Measurements from ENCODE around the gene UBE2I.

UBE2I gene

DNA sequence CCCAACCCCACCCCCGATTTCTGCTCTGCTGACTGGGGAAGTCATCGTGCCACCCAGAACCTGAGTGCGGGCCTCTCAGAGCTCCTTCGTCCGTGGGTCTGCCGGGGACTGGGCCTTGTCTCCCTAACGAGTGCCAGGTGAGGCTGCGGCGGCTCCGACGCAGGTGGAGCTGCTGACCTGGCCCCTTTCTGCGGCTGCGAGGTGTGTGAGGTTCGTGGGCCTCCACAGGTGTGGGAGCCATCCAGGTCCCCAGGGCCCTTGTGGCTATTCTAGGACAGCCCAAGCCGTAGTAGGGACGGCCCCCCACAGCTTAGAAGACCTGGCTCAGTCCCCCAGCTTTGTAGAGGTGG, 3.0 kb downstream of the UBE2I start:
- DNase-seq (ENCODE audit: low read depth in 1 of 2, low spot score in 1 of 2): no peak

DNA sequence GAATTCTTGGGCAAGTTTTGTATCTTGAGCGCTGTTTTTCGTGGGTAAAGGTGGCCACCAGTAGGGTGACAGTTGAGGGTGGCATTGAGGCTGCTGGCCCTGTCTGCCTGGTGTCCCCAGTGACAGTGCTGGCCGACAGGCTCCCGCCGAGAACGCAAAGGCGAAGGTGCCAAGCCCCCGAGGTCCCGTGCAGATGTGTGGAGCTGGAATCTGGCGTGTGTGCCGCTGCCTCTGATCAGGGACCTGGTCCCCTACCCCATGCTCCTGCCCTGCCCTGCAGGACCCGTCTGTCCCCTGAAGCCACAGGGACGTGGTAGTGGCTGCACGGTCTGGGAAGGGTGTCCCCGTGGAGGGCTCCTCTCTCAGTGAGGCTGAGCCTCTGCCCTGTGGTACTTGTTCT, 3.5 kb downstream of the UBE2I start:
- no peak for DNase-seq (ENCODE audit: low read depth in 1 of 2, low spot score in 1 of 2)

DNA sequence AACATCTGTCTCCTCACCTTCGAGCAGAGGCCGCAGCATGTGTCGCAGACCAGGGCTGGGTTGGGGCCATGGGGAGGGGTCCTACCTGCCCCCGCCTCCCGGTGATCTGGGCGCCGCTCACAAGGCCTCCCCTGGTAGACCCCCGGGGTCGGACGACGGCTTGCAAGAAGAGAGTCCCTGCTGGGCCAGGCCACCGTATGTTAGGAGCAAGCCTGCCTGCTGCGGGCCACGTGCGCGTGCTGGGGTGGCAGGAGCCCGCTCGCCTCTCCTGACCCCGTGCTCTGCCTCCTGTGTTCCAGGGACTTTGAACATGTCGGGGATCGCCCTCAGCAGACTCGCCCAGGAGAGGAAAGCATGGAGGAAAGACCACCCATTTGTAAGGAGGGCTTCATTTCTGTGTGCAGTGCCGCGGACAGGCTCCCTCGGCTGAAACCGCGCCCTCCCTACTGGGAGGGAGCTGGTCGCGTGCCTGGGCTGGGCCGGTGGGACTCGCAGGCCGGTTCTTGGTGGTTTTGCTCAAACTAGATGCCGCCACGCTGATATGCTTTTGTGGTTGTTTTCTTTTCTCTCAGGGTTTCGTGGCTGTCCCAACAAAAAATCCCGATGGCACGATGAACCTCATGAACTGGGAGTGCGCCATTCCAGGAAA, 4.4 kb downstream of the UBE2I start:
- DNase-seq (ENCODE audit: low read depth in 1 of 2, low spot score in 1 of 2): no peak

DNA sequence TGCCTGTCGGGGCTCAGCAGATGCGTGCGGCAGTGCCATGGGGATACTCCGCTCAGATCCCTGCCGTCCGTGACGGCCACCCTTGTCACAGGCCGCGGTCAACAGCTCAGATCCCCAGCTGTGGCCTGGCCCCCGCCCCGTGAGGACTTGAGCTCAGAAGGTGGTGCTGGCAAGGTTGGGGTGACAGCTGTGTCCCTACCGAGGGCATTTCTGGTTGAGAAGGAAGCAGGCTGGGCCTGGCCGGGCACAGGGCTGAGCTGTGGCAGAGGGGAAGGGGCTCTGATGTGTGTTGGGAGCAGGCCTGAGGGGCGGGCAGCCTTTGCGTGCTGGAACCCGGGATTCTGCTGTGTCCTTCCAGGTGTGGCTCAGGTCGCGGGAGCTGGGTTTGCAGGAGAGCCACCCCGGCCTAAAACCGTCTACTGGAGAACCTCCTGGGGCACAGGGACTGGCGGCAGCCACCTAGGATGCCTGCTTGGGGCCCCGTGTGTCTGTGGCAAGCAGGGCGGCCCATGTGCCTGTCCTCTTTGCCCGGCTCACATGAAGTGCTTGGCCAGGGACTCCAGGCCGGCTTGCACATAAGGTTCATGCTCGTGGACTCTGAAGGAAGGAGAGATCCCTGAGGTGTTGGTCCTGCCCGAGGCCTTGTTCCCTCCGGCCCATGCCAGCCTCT, 5.1 kb downstream of the UBE2I start:
- no peak for DNase-seq (ENCODE audit: low read depth in 1 of 2, low spot score in 1 of 2)

DNA sequence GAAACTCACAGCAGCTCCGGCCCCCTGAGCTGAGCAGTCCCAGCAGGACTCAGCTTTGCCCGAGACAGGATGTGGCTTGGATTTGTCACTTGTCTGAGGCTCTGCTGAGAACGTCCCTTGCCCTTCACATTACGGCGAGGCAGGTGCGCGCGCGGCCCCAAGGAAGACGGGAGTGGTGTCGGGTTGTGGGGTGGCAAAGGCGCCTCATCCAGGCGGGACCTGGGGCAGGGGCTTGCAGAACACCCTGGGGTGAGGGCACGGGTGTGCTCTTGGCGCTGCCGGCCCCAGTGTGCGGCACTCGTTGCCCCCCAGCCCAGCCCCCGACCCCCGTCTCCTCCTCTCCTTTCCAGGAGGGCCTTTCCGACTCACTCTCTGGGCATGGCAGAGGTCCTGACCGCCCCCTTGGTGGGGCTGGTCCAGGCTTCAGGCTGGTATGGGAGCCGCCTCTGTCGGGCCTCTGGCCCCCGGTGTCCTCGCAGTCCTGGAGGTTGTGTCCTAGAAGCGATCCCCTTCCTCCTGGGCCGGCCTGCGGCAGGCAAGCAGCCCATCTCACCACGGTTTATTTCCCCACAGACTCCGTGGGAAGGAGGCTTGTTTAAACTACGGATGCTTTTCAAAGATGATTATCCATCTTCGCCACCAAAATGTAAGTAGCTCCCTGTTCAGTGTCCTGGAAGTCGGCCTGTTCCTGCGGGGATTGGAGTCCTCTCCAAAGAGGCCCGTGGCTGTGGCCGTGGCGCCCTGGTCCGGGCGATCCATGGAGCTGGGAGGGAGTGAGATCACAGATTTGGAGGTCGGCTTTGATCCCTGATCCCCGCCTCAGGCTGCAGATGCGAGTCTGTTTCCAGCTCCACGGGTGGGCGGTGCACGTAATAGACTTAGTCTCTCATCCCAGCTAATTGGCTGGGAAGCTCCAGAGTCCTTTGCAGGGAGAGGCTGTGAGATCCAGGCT, 5.9 kb downstream of the UBE2I start:
- DNase-seq (ENCODE audit: low read depth in 1 of 2, low spot score in 1 of 2): no peak

DNA sequence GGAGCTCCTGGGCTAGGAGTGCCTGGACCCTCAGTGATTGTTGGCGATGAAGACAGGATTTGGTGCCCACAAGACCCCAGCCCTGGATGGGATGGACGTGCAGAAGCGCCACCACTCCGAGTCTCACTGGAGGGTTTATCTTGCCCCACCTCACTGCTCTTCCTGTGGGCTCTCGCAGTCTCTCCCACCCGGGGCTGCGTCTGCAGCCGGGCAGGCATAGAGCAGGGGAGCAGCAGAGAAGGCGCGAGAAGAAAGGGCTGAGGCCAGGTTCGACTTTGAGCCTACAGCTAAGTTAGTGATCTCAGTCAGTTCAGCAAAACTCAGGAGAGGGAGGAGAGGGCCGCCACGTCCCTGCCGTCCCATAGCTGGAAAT, 6.6 kb downstream of the UBE2I start:
- DNase-seq (ENCODE audit: low read depth in 1 of 2, low spot score in 1 of 2): no peak

DNA sequence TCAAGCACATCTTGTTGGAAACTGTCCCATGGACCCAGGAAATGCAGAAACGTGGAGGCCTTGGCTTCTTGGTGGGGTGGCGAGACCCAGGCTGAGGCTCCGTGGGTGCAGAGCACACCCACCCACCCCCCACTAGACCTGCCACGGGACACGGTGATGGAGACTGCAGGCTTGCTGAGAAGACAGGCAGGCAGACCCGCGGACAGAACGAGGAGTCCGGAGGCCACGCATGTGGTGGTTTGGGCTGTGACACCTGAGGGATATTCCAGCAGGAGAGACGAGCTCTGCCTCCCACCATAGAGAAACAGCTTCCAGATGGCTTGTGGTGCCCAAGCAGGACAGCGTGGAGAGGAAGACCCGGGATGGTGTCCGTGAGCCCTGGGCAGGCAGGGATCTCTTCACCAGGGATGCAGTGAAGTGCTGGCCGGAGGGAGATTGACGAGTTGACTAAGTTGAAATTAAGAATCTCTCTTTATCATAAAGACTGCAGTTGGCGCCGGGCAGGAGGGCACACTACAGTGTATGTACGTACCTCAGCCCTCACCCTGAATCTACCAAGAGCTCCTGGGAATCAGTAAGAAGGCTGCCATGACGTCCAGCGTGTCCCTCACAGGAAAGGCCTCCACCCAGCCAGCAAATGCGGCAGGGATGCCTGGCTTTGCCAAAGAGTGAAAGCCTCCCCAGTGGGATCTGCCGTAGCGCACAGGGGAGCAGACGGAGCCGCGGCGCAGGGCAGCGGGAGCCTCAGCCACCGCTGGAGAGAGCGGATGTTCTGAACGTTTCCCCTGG, 8.2 kb downstream of the UBE2I start:
- no peak for DNase-seq (ENCODE audit: low read depth in 1 of 2, low spot score in 1 of 2)

DNA sequence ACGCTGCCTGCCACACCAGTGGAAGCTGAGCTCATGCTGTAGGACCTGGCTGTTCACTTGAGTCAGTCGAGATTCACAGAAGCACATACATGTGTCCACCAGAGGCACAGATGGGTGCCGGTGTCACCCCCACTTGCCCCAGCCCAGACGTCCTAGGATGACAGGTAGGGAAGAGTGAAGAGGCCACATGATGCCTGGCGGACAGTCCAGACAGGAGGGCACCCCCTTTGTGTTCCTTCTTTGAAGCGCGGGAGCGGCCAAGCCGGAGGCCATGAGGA, 8.8 kb downstream of the UBE2I start:
- no peak for DNase-seq (ENCODE audit: low read depth in 1 of 2, low spot score in 1 of 2)

DNA sequence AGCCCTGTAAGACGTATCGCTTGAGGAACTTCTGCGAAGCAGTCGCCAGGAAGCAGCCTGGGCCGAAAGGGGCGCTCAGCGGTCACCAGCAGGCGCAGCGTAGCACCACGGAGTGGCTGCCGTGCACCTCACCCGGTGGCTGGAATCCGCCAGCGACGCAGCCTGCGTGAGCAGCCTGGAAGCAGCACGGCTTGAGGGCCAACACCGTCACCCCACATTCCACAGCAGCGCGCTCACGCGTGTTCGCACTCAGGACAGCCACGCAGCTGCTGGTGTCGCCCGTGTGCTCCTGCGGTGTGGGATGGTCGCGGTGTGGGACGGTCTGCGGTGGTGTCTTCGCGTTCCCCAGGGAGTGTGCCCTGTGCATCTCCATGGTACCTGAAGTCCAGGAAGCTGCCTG, 9.6 kb downstream of the UBE2I start:
- no peak for DNase-seq (ENCODE audit: low read depth in 1 of 2, low spot score in 1 of 2)

DNA sequence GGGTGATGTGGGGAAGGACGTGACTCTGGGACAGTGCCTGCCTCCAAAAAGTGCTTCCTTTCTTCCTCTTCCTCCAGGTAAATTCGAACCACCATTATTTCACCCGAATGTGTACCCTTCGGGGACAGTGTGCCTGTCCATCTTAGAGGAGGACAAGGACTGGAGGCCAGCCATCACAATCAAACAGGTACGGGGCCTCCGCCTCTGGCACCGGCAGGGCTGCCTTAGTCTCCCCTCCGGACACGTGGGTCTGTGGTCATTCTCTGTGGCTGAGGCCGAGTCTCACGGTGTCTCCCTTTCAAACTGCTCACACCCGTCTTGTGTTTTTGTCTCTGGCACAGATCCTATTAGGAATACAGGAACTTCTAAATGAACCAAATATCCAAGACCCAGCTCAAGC, 10.7 kb downstream of the UBE2I start:
- no peak for DNase-seq (ENCODE audit: low read depth in 1 of 2, low spot score in 1 of 2)

DNA sequence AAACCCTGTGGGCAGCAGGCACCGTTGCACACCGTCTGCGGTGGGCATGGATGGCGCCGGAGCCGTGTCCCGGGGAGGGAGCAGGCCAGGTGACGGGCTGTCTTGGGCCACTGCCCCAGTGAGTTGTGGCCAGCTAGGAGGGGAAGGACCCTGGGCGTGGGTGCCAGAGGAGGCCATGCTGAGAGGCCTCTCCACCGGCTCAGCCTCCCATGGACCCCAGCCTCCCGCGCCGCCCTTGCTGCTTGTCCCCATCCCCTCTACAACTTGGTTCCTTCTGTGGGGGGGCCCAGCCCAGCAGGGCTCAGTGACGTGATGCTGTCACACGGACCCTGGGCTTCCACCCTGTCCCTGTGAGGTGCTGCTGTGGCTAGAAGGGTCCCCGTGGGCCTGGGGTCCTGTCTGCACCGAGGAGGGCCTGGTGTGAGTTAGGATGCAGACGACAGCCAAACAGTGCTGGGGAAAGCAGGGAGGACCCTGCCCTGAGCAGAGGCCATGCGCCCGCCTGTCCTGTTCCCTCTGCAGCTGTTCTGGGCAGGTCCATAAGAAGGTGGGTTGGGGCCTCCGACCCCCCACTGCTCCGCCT, 11.3 kb downstream of the UBE2I start:
- no peak for DNase-seq (ENCODE audit: low read depth in 1 of 2, low spot score in 1 of 2)

DNA sequence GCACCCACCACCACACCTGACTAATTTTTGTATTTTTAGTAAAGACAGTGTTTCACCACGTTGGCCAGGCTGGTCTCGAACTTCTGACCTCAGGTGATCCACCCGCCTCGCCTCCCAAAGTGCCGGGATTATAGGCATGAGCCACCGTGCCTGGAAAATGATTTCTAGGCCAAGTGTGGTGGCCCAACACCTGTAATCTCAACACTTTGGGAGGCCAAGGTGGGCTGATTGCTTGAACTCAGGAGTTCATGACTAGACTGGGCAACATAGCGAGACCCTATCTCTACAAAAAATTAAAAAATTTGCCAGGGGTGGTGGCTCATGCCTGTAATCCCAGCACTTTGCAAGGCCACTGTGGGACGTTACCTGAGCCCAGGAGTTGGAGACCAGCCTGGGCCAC, 13.0 kb downstream of the UBE2I start:
- no peak for DNase-seq (ENCODE audit: low read depth in 1 of 2, low spot score in 1 of 2)

DNA sequence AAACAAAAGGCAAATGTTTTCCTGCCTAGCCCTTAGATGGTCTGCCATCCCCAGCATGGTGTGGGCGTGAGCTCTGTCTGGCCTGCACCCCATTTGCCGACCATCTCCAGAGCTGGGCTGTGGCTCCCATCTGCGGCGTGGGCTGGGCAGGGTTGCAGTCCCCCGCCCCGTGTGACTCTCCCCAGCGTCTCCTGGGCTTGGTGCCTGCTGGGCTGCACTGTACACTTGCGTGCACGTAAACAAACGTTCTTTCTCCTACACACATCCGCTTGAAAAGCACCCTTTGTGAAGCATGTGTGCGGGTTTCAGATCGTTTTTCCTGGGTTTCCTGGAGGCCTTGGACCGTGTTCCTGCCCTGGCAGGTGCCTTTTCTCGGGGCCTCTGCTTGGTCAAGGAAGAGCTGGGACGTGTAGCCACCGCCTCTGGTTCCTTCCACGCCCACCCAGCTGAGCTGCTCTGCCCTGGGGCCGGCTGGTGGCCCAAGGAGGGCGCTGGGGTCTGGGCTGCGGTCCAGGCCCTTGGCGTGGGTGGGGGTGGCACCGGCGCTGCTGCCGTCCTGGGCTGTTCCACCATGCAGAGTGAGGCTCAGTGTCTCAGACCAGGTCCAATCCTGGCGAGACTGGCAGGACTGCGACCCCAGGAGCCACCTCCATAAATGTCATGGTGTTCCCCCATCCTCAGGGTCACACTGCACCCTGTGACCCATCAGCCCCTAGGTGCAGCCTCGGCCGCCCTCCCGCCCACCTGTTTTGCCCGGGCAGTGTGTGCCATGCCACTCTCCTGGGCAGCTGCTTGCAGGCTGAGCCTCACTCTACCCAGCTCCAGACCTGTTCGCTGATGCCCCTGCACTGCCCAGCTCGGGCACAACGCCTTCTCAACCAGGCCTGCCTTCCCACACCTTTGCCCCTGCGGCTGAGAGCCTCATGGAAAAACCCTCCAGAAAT, 14.1 kb downstream of the UBE2I start:
- DNase-seq (ENCODE audit: low read depth in 1 of 2, low spot score in 1 of 2): no peak

DNA sequence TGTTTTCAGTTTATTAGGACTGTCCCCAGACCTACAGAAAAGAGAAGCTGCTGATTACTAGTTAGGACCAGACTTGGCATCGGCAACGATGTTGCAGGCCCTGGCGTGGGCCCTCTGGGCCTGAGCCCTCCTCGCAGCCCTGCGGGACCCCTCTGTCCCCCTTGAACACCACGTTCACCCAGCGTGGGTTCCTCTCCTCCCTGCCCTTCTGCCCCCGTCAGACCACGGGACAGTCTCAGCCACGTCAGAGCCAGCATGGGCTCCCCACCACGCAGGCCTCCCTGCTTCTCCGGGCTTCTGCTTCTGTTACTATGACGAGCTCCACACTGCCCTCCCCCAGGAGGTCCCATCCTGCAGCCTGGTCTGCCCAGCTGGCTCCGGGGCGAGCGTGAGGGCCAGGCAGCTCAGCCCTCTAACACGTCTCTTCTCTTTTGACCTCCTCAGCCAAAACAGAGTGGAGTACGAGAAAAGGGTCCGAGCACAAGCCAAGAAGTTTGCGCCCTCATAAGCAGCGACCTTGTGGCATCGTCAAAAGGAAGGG, 14.9 kb downstream of the UBE2I start:
- no peak for DNase-seq (ENCODE audit: low read depth in 1 of 2, low spot score in 1 of 2)

DNA sequence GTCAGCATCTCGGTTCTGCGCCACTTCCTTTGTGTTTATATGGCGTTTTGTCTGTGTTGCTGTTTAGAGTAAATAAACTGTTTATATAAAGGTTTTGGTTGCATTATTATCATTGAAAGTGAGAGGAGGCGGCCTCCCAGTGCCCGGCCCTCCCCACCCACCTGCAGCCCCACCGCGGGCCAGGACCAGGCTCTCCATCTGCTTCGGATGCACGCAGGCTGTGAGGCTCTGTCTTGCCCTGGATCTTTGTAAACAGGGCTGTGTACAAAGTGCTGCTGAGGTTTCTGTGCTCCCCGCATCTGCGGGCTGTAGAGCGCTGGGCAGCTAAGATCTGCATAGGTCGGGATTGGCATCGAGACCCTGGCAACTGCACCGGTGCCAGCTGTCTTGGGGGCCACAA, 15.8 kb downstream of the UBE2I start:
- DNase-seq (ENCODE audit: low read depth in 1 of 2, low spot score in 1 of 2): no peak

DNA sequence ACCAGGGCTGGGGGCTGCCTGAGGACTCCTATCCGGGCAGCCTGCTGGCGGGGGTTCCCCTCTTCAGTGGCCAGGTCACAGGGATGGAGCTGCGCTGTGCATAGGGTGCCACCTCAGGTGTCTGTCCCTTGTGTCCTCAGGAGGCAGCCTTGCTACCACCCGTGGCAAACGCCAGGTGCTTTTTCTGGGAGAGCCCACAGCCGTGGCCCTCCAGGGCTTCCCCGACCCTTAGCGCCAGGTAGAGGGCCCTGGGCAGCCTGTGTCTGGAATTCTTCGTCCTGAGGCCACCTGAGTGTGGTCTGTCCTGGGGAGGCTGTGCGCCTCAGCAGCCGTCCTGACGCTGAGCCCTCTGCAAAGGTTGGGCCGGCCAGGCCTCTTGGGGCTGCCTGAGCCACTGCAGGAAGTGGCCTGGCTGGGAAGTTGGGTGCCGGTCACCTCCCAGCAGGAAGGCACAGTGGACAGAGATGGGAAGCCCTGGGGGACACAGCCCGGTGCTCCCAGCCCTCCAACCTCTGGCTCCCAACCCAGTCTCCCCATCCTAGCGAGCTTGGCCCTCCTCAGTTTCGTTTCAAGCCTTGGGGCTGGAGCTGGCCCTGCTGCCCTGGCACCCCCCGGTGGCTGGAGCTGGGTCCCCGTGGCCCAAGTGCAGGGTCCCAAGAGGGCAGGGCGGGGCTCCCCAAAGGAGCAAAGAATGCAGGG, 16.4 kb downstream of the UBE2I start:
- no peak for DNase-seq (ENCODE audit: low read depth in 1 of 2, low spot score in 1 of 2)

DNA sequence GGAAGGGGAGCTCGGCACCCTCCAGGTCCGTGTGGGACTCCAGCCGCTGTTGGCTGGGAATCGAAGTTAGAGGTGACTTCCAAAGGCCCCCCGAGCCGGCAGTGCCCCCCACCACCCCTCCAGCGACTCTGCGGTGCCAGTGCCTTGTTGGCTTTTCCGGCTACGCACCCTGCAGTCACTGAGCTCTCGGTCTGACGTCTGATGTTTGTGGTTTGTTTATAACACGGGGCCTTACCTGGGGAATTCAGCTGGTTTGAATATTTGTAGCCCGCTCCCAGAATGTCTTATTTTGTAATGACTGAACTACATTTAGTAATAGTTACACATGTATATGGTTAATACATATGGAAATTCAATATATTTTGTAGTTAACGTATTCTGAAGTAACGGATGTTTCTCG, 17.0 kb downstream of the UBE2I start:
- no peak for DNase-seq (ENCODE audit: low read depth in 1 of 2, low spot score in 1 of 2)

DNA sequence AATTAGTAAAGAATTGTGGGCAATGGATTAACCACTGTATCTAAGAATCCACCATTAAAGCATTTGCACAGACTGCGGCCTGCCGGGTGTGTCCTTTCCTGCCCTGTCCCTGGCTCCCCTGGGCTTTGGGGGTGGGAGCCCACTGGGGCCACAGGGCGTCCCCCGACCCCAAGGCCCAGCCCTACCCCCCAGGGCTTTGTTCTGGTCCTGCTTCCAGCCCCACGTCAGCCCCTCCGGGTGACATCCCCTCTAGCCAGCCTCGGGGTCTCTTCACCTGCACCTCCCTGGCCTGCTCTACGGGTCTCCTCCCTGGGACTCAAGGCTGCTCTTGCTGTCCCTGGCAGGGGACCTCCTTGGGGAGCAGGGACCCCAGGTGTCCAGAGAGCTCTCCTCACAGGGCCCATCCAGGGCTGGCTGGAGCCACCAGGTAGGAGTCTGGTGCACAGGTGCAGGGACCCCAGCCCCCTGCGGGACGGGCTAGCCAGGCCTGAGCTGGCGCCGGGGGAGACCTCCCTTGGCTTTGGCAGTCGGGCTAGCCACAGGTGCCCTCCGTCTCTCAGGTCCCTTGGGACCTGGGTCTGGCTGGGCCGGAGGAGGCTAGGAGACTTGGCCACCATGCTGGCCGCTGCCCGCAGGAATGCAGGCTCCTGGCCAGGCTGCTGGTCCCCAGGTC, 17.6 kb downstream of the UBE2I start:
- no peak for DNase-seq (ENCODE audit: low read depth in 1 of 2, low spot score in 1 of 2)

DNA sequence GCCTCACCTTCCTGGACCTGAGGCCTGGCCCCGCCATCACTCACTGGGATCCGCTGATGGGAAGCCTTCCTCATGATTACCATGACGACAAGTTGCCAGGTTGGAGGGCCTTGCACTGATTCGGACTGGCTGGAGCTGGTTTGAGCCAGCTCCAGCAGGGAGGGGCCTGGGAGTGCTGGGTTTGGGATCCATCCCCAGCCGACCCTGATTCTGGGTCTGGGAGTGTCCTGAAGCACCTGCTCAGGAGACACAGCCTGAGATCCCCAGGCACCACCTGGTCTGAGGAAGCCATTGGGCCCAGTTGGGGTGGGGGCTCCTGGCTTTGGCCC, 18.1 kb downstream of the UBE2I start:
- no peak for DNase-seq (ENCODE audit: low read depth in 1 of 2, low spot score in 1 of 2)

Data from activated CD4-positive, alpha-beta T cell treated with anti-CD3 and anti-CD28 coated beads, Interleukin-2, amount 50 U/mL, for 24 hours (primary cell).